NCI-H446 treated with DMSO at 0.1 percent for 48 hours (cell line): Measurements from ENCODE around the gene GREM2.

Experiments used
- DNase-seq: peaks from one replicate; lab custom pipeline; 2025; lab: John Stamatoyannopoulos, UW

Gene GREM2

DNA sequence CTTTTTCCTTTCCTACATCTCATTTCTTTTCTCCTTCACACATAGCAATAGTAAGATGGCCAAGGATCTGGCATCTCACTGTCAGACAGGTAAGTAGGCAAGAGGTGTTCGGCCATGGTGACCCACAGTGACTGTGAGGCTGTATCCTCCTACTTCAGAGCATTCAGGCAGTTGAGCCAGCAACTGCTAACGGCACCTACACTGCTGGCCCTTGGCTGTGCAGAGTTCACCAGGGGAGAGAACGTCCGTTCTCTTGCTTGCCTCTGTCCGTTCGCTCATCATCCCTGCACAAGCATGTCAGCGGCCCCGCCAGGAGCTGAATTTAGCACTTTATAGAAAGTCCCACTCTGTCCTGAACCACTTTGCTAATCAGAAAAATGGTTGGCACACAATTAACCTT lies 113.6 kb downstream of the GREM2 start:
- DNase-seq = no peak

GRCh38 chr1:240497908-240498307 lies 114.0 kb downstream of the GREM2 start:
- no peak for DNase-seq

DNA sequence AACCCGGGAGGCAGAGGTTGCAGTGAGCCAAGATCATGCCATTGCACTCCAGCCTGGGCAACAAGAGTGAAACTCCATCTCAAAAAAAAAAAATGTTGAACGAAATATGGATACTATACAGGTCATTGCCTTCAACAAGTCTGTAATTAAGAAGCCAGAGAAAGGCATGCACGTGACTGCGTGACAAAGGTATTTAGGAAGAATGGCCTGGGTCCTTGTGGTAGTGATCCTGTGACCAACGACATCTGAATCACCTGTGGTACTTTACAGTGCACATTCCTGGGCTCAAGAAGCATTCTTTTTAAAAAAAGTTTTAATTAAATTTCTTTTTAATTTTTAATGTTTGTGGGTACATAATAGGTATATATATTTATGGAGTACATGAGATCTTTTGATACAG lies 115.0 kb downstream of the GREM2 start:
- no peak for DNase-seq

GRCh38 chr1:240496356-240496755 lies 115.6 kb downstream of the GREM2 start:
- no peak for DNase-seq

GRCh38 chr1:240495601-240496000 lies 116.4 kb downstream of the GREM2 start:
- DNase-seq = no peak

- no peak for DNase-seq
These were observed 119.0 kb downstream of the GREM2 start for GRCh38 chr1:240492832-240493440.

GRCh38 chr1:240491796-240492195 lies 120.2 kb downstream of the GREM2 start:
- DNase-seq = no peak

DNA sequence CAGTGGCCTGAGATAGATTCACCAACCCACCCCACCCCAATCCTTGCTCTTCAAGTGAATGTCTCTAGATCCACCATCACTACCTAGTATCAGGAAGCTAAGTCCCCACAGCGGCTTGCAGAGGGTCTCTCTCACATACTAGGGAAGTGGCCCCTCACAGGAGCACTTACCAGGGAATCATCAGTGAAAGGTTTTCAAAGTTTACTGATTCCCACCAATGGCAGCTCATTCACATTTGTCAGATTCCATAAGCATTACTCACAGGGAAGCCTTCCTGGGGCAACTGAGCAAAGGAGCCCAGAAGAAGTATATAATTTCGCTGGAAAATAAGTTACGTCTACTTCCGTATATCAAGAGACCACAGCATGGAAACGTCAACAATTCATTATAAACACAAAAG lies 120.8 kb downstream of the GREM2 start:
- DNase-seq = no peak

DNA sequence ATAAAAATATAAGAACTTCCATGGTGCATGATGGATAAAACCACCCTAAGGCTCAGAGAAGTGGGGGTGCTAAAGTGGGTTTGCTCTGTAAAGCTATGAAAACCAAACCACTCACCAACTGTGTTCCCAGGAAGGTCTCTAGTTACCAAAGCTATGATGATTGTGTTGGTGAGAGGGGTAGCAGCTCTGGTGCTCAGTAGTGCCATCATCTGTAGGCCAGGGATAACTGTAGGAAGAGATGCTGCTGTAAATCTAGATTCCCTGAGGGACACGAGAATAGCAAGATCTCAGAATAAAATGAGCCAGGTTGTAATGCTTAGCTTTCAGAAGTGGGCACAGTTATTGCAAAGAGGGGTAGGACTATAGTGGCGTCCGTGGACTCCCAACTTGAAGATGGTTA lies 124.5 kb downstream of the GREM2 start:
- no peak for DNase-seq

GRCh38 chr1:240486611-240487010 lies 125.3 kb downstream of the GREM2 start:
- no peak for DNase-seq

- DNase-seq = no peak
These were observed 127.0 kb downstream of the GREM2 start for GRCh38 chr1:240484804-240485443.

DNA sequence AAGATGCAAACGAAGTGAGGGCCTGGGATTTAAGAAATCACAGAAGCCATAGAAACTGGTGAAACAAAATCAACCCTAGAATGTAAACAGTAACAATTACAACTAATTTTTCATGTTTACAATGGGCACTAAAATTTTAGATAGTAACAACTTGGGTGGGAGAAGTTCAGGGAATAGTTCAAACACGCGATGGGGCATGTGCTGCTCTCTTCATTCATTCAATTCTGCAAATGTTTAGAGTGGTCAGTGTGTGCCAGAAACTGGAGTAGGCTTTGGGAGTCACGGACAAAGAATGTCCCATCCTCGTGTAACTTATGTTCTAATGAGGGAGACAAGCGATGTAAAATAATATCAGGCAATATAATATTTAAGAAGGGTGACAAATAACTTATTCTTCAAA lies 133.4 kb downstream of the GREM2 start:
- DNase-seq = no peak

- DNase-seq = no peak
These were observed 136.1 kb downstream of the GREM2 start for GRCh38 chr1:240475832-240476231.

GRCh38 chr1:240474133-240474614 lies 137.8 kb downstream of the GREM2 start:
- DNase-seq = no peak

GRCh38 chr1:240468656-240469055 lies 143.3 kb downstream of the GREM2 start:
- no peak for DNase-seq

- no peak for DNase-seq
These were observed 144.1 kb downstream of the GREM2 start for GRCh38 chr1:240467895-240468294.

DNA sequence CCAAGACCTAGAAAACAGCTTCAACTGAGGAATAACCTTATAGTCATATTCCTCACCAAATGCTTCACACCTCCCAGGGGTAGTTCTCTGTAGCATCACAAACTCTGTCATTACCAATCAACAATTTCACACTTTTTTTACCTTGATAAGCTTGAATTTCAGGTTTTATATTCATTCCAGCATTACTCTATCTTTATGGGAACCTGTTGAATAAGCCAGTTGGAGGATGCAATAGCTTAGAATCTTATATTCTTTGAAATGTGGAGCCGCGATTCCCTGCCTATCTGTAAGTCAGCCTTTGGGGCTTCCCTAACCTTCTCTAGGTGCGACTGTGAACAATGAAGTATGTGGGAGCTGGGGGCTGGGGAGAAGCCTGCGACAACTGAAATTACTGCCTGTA lies 145.4 kb downstream of the GREM2 start:
- no peak for DNase-seq

DNA sequence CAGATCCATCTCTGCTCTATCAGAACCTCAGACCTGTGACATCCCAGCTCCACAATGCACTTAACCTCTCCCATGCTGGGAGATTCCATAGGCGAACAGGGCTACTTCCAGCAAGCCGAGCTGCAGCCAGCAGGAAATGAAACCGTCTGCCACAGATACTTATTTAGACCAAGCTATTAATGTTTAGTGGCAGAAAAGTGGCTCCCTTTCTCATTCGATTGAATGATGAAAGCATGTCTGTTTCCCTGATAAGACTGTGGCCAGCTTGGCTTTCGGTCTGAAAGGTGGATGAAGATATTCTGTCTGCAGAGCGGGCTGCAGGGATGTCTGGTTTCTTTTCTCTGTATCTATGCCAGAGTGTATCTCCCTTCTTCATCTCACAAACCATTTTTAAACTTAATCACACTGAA lies 146.4 kb downstream of the GREM2 start:
- no peak for DNase-seq

GRCh38 chr1:240464099-240464498 lies 147.9 kb downstream of the GREM2 start:
- DNase-seq = no peak

DNA sequence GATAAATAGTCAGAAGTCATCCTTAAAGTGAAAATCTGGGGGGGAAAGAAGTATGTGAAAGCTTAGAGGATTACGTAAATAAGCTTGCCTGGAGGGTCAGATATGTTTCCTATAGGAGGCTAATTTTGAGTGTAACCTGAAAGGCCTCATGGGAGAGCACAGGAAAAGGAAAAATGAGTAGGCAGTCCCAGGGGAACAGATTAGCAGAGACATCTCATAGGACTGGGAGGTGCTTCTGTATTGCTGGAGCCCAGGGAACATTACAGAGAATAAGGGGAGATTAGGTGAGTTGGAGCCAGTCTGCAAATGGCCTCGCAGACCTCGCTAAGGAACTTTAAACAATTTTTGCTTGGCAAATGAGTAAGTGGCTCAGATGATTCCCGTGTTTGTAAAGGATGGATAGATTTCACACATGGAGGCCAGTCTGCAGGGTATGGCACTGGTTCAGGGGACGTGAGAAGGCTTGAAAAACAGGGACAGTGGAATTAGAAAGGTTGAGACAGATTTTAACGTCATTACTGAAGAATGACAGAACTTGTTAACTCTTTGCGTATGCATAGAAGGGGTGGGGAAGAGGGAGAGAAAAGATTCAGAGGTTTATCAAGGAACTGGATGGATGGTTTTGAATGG lies 149.1 kb downstream of the GREM2 start:
- DNase-seq = no peak

DNA sequence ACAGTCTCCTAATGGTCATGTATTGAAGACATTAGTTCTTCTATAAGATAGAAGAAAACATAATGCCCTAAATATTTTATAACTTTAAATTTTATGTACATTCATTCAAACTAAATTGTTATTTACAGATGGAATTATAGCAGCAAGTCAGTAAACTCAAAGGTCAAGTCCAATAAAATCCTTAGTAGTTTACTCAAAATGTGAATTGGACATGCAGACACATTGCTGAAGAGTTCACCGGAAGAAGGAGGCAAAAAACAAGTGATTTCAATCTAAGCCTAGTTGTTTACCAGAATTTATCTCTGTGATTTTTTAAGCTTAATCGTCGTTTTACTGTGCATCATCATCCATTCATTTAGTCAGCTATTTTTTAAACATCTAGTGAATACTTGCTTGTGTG lies 149.7 kb downstream of the GREM2 start:
- DNase-seq = no peak

DNA sequence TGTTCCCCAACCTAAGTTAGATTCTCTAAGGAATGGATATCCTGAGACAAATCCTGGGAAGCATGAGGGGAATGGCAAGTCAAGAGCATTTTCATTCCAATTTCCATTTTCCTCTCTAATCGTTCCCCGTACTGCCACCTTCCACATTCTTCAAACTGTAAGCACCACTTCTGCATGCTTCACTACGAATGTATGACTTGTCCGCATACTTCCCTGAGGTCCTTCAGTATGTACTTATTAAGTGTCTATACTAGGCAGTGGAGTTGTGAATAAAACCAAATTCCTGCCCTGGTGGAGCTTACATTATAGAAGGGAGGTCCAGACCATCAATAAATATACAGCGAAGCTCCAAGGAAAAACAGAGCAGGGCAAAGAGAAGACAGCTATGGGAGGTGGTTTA lies 154.8 kb downstream of the GREM2 start:
- no peak for DNase-seq

GRCh38 chr1:240455228-240455821 lies 156.6 kb downstream of the GREM2 start:
- no peak for DNase-seq
